ENCODE data around the gene NBAS.

Gene NBAS

GRCh38 chr2:15436195-15436594 is 124.9 kb downstream of the NBAS start:
- Histone ChIP-seq H3K9me3 (ENCODE audit: insufficient read depth, low read length) (no peaks in the 10 kb centered on the region), H3K4me2 (ENCODE audit: low read length) (no peak overlapping the region), H3K4me1 (ENCODE audit: low read length) (peaks cover 6% of the 10 kb centered on the region), H3K79me2 (ENCODE audit: low read length) (no peaks in the 10 kb centered on the region), H3K36me3 (replicated peaks; ENCODE audit: low read depth, low read length) (no peaks in the 10 kb centered on the region), H3K4me3 (ENCODE audit: low read length) (no peak overlapping the region), H3K9ac (ENCODE audit: low read length) (no peak overlapping the region), H4K20me1 (ENCODE audit: insufficient read depth, low read length) (no peaks in the 10 kb centered on the region), H2AFZ (ENCODE audit: low read depth, low read length) (no peak overlapping the region), H3K27me3 (ENCODE audit: low read depth, low read length) (no peaks in the 10 kb centered on the region), H3K27ac (ENCODE audit: low read length) (no peak overlapping the region)
- TF ChIP-seq, protein P1, sequence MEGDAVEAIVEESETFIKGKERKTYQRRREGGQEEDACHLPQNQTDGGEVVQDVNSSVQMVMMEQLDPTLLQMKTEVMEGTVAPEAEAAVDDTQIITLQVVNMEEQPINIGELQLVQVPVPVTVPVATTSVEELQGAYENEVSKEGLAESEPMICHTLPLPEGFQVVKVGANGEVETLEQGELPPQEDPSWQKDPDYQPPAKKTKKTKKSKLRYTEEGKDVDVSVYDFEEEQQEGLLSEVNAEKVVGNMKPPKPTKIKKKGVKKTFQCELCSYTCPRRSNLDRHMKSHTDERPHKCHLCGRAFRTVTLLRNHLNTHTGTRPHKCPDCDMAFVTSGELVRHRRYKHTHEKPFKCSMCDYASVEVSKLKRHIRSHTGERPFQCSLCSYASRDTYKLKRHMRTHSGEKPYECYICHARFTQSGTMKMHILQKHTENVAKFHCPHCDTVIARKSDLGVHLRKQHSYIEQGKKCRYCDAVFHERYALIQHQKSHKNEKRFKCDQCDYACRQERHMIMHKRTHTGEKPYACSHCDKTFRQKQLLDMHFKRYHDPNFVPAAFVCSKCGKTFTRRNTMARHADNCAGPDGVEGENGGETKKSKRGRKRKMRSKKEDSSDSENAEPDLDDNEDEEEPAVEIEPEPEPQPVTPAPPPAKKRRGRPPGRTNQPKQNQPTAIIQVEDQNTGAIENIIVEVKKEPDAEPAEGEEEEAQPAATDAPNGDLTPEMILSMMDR (IDR thresholded peaks at IDR 0.05; ENCODE audit: low read depth, low read length): no peak
- TF ChIP-seq EZH2phosphoT487 (IDR thresholded peaks at IDR 0.05; ENCODE audit: low read depth): no peak

- no peak overlapping the region for H3K9ac ChIP-seq (ENCODE audit: low read length)
- no peaks in the 10 kb centered on the region for H3K36me3 ChIP-seq (replicated peaks; ENCODE audit: low read depth, low read length)
- TF ChIP-seq, protein P1 (IDR thresholded peaks at IDR 0.05; ENCODE audit: low read depth, low read length): no peak
- no peak for TF ChIP-seq EZH2phosphoT487 (IDR thresholded peaks at IDR 0.05; ENCODE audit: low read depth)
- no peak overlapping the region for H3K4me3 ChIP-seq (ENCODE audit: low read length)
- no peaks in the 10 kb centered on the region for H4K20me1 ChIP-seq (ENCODE audit: insufficient read depth, low read length)
- H3K9me3 ChIP-seq (ENCODE audit: insufficient read depth, low read length): no peaks in the 10 kb centered on the region
- peaks cover 6% of the 10 kb centered on the region for H3K4me1 ChIP-seq (ENCODE audit: low read length)
- H3K27me3 ChIP-seq (ENCODE audit: low read depth, low read length): no peaks in the 10 kb centered on the region
- H3K4me2 ChIP-seq (ENCODE audit: low read length): no peak overlapping the region
- H2AFZ ChIP-seq (ENCODE audit: low read depth, low read length): no peak overlapping the region
- H3K27ac ChIP-seq (ENCODE audit: low read length): no peak overlapping the region
- H3K79me2 ChIP-seq (ENCODE audit: low read length): no peaks in the 10 kb centered on the region
Measured at GRCh38 chr2:15435474-15435873, 125.7 kb downstream of the NBAS start.

GRCh38 chr2:15432642-15433256 is 128.4 kb downstream of the NBAS start:
- Histone ChIP-seq H3K4me3 (ENCODE audit: low read length) (no peak overlapping the region), H3K79me2 (ENCODE audit: low read length) (no peaks in the 10 kb centered on the region)

GRCh38 chr2:15429032-15429431 is 132.1 kb downstream of the NBAS start:
- no peaks in the 10 kb centered on the region for H3K27me3 ChIP-seq (ENCODE audit: low read depth, low read length)

More at GRCh38 chr2:15432642-15433256, 128.4 kb downstream of the NBAS start:
- no peak overlapping the region for H3K9ac ChIP-seq (ENCODE audit: low read length)
- H2AFZ ChIP-seq (ENCODE audit: low read depth, low read length): no peak overlapping the region
- no peaks in the 10 kb centered on the region for H3K9me3 ChIP-seq (ENCODE audit: insufficient read depth, low read length)
- H3K27ac ChIP-seq (ENCODE audit: low read length): no peak overlapping the region
- TF ChIP-seq, protein P1 (IDR thresholded peaks at IDR 0.05; ENCODE audit: low read depth, low read length): no peak
- no peak for TF ChIP-seq EZH2phosphoT487 (IDR thresholded peaks at IDR 0.05; ENCODE audit: low read depth)
- no peak overlapping the region for H3K4me2 ChIP-seq (ENCODE audit: low read length)
- H3K27me3 ChIP-seq (ENCODE audit: low read depth, low read length): no peaks in the 10 kb centered on the region
- H3K4me1 ChIP-seq (ENCODE audit: low read length): peaks cover 6% of the 10 kb centered on the region
- H4K20me1 ChIP-seq (ENCODE audit: insufficient read depth, low read length): no peaks in the 10 kb centered on the region
- H3K36me3 ChIP-seq (replicated peaks; ENCODE audit: low read depth, low read length): no peaks in the 10 kb centered on the region

More at GRCh38 chr2:15429032-15429431, 132.1 kb downstream of the NBAS start:
- H2AFZ ChIP-seq (ENCODE audit: low read depth, low read length): no peak overlapping the region
- TF ChIP-seq, protein P1 (IDR thresholded peaks at IDR 0.05; ENCODE audit: low read depth, low read length): no peak
- no peak for TF ChIP-seq EZH2phosphoT487 (IDR thresholded peaks at IDR 0.05; ENCODE audit: low read depth)
- no peaks in the 10 kb centered on the region for H3K4me1 ChIP-seq (ENCODE audit: low read length)
- no peak overlapping the region for H3K9ac ChIP-seq (ENCODE audit: low read length)
- no peaks in the 10 kb centered on the region for H4K20me1 ChIP-seq (ENCODE audit: insufficient read depth, low read length)
- H3K4me3 ChIP-seq (ENCODE audit: low read length): no peak overlapping the region
- H3K27ac ChIP-seq (ENCODE audit: low read length): no peak overlapping the region
- no peaks in the 10 kb centered on the region for H3K9me3 ChIP-seq (ENCODE audit: insufficient read depth, low read length)
- H3K79me2 ChIP-seq (ENCODE audit: low read length): no peaks in the 10 kb centered on the region
- no peaks in the 10 kb centered on the region for H3K36me3 ChIP-seq (replicated peaks; ENCODE audit: low read depth, low read length)
- no peak overlapping the region for H3K4me2 ChIP-seq (ENCODE audit: low read length)
